Breast epithelium (tissue), 3 donors: Measurements from ENCODE around the gene PPM1D.

Experiments
- POLR2A ChIP-seq: fragments of 450-650 bp; IDR thresholded peaks from one replicate; pipeline ENCODE4 v1.6.1; 2016; ENCODE audit warnings: antibody characterized with exemption, mild to moderate bottlenecking, moderate library complexity
- TF ChIP-seq, protein P1 (sequence below), 3 donors: fragments of 450-650 bp; IDR thresholded peaks; one replicate each; pipeline ENCODE4 v1.5.1; 2016 to 2017; ENCODE audit warnings: antibody characterized with exemption in 3 of 3, mild to moderate bottlenecking in 3 of 3, moderate library complexity in 3 of 3

DNA sequence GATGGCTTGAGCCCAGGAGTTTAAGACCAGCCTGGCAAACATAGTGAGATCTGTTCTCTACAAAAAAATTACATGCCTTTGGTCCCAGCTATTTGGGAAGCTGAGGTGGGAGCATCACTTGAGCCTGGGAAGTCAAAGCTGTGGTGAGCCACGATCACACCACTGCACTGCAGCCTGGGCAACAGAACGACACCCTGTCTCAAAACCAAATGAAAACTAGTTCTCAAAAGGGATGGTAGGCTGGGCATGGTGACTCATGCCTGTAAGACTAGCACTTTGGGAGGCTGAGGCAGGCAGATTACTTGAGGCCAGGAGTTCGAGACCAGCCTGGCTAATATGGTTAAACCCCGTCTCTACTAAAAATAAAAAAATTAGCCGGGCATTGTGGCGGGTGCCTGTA, 31.1 kb downstream of the PPM1D start:
- TF ChIP-seq POLR2A: no peak
- TF ChIP-seq, protein P1, sequence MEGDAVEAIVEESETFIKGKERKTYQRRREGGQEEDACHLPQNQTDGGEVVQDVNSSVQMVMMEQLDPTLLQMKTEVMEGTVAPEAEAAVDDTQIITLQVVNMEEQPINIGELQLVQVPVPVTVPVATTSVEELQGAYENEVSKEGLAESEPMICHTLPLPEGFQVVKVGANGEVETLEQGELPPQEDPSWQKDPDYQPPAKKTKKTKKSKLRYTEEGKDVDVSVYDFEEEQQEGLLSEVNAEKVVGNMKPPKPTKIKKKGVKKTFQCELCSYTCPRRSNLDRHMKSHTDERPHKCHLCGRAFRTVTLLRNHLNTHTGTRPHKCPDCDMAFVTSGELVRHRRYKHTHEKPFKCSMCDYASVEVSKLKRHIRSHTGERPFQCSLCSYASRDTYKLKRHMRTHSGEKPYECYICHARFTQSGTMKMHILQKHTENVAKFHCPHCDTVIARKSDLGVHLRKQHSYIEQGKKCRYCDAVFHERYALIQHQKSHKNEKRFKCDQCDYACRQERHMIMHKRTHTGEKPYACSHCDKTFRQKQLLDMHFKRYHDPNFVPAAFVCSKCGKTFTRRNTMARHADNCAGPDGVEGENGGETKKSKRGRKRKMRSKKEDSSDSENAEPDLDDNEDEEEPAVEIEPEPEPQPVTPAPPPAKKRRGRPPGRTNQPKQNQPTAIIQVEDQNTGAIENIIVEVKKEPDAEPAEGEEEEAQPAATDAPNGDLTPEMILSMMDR (IDR thresholded peaks at IDR 0.05): no peak
